ENCODE data around the gene TMEM106B.

TMEM106B gene

DNA sequence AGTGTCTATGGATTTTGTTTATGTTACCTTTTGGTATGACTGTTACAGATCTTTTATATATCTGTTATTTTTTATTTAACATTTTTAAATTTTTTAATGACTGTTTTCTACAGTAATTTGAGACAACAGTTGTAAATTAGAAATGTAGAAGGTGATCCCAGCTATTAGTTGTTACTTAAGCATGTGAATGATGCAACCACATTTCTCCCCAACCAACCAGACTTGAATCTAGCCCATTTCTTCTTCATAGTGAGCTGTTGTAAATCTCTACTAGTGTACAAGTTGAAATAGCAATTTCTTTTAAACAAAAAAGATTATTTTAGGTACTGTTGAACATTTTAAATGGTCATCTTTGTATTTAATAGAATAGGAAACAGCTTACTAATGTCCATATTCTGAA, 18.0 kb downstream of the TMEM106B start:
- DNase-seq: no peak

DNA sequence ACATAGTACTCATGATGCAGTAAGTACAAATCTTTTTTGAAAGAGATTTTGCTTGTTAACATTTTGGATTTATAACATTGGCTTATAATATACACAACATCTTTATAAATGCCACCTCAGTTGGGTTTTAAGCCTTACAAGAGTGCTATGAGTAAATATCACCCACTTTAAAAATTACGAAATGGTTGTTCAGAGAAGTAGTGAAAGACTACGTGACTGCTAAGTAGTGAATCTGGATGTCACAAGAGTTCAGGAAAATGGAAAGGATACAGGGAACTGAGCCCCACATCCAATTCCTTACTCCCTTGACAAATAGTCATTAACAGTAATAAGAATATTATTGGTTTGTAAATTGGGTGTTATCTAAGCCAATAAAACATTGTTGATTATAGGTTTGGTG, 20.0 kb downstream of the TMEM106B start:
- DNase-seq: no peak

- DNase-seq: no peak
These were observed 22.1 kb downstream of the TMEM106B start for GRCh38 chr7:12233175-12233574.

DNA sequence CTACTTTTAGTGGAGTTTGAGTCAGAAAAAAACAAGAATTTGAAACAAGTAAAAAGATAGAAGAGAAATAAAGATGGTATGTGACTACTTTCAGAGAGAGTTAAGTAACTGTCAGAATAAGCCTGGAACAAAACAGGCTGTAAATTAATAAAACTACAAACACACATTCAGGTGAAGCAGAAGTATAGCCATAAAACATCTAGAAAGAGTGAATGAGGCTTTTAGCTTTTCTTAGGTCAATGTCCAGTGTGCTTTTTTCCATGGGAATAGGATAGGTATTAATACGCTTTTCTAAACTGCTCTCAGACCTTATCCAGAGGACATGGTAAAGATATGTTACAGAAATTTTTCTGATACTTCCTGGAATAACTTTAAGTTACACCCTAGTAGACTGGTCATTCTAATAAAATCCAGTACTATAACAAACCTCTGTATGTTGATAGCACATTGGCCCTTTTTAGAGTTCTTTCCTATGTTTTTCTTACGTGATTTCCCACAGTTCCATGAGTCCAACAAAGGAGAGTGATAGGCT, 23.3 kb downstream of the TMEM106B start:
- DNase-seq: no peak

DNA sequence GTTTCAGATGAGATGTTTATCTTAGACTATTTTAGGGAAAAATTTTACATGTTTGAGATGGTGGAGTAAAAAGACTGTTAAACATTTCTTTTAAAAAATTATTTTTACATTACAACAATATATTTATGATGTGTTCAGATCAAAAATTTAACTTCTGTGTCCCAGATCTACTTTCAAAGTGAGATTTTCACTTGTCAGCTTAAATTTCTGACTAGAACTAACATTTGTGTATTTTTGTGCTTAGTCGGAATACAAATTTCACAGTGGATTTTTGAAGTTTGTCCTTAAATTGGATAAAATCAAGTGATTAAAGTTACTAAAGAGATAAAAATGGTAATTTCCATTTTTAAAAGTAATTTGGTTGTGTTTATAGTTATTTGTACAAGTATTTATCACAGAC, 24.9 kb downstream of the TMEM106B start:
- DNase-seq: no peak

DNA sequence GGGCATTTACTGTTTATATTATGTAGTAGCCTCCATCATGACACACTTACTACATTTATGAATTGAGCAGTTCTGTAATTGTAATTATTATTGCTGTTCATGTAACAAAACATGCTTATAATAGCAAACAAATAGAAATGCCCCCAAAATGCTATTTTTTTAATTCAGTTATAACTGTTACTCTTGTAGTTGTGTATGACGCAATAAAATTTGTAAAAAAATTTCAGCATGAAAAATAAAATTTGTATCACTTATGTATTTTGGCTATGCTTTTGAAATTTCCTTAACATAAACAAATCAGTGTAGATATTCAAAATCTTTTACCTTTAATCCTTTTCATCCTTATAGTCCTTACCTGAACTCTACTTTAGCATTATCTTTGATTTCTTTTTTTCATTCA, 25.9 kb downstream of the TMEM106B start:
- DNase-seq: no peak

DNA sequence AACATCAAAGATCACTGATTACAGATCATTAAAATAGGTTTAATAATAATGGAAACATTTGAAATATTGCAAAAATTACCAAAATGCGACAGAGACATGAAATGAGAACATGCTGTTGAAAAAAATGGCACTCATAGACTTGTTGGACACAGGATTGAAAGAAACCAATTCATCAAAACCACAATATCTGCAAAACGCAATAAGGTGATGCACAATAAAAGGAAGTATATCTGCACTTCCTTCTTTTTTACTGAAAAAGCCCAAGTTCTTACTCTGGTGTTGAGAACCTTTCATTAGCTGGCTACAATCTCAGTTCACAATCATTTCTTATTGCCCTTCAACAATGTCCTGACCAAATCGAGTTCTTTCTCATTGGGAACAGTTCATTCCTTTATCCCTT, 28.7 kb downstream of the TMEM106B start:
- DNase-seq: no peak

DNA sequence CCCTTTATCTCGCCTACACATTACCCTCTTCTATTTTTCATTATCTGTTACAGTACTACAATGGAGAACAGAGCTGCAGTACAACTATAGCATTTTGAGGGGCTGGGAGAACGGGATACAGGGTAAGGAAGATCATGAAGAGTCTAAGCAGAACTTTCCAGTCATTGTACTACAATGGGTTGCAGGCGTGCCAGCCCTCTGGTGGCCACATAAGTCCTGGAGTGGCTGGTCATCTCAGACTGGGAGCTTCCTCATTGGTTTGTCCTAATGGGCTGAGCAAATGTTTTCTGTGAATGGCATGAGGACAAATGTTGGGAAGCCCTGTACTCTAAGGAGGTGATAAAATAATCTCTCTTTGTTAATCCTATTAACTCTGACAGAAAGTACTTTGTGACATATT, 33.0 kb downstream of the TMEM106B start:
- no peak for DNase-seq

- DNase-seq: no peak
These were observed 33.6 kb downstream of the TMEM106B start for GRCh38 chr7:12244694-12245093.

DNA sequence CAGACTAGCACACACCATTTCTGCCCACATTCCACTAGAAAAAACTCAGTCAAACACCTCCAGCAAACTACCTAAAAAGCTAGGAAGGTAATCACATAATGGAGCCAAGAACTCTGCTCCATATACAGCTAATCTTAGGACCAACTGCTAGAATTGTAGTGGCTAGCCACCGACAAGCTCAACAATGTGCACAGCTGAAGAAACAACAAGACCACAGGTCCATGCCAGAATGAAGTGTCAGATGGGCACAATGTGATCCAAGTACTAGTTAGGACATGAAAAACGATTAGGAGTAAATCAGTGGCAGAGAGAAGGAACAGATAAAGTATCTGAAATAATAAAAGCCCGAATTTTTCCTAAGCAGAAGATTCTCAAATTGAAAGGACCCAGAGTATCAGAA, 38.6 kb downstream of the TMEM106B start:
- no peak for DNase-seq

DNA sequence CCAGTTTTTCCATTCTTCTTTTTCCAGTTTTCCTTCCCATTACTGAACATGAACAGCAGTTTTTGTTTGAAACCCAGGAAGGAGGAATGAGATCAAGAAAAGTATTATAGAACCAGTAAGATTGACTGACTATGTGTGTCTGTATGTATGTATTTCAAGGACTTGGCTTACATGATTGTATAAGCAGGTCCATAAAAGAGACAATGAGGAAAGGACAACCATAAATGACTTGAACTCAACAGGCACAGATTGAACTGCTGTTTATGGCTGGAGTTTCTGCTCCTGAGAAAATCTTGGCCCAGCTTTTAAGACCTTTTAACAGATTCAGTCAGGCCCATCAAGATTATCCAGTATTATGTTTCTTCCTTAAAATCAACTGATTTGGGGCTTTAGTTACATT, 39.1 kb downstream of the TMEM106B start:
- no peak for DNase-seq

GRCh38 chr7:12256090-12256489, 45.0 kb downstream of the TMEM106B start:
- peak in 1 of 2 donors; percentile 14 for DNase-seq

- DNase-seq: peak; percentile 21 to 31
These were observed 46.5 kb downstream of the TMEM106B start for GRCh38 chr7:12257582-12257981.

GRCh38 chr7:12258074-12258473, 47.0 kb downstream of the TMEM106B start:
- no peak for DNase-seq

GRCh38 chr7:12267542-12267941, 56.4 kb downstream of the TMEM106B start:
- no peak for DNase-seq

- DNase-seq: no peak
These were observed 58.2 kb downstream of the TMEM106B start for GRCh38 chr7:12269100-12269895.

DNA sequence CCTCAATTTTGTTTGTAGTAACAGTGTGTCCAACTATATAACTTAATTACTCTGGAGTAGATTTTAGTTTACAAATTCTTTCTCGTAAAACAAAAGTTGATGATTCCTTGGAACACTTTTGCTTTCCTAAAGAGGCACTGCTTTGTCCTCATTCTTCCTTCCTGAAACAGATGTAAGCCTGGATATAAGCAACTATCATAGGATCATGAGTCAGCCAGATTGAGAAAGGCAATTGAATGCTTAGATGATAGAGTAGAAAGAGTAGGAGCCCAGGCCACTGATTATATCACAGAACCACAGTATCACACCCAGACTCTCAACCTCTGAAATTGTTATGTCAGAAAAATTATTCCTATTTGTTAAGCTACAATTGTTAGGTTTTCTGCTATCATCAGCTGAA, 69.9 kb downstream of the TMEM106B start:
- no peak for DNase-seq

GRCh38 chr7:12287901-12288300, 76.8 kb downstream of the TMEM106B start:
- DNase-seq: no peak

GRCh38 chr7:12289996-12290395, 78.9 kb downstream of the TMEM106B start:
- no peak for DNase-seq

- no peak for DNase-seq
These were observed 79.7 kb downstream of the TMEM106B start for GRCh38 chr7:12290761-12291160.

DNA sequence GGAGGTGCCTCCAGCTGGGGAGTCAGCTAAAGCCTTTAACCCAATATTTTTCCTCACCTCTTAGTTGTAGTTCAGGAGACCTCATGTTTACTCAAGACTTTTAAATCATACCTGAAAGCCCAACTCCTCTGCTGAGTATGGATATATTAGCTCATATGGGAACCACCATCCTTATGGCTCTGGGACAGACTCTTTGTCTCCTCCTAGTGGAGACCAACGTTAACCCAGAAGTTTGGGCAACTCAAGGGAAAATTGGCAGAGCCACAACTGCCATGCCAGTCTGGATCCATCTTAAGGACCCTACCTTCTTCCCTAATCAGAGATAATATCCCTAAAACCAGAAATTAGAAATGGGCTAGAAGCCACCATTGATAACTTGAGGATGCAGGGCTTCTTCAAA, 80.8 kb downstream of the TMEM106B start:
- DNase-seq: no peak

Measured in activated CD4-positive, alpha-beta T cell treated with anti-CD3 and anti-CD28 coated beads for 4 hours (primary cell).